Right hindlimb (tissue), 1 donor: ENCODE results near the gene MKLN1.
"Not testable (repeated sequence)": the region's sequence is repeated elsewhere in the genome, so short reads cannot be mapped to it uniquely, and the experiment has no call there.

Experiments used
- DNase-seq: peaks from one replicate; pipeline ENCODE4 v3.0.0-alpha.2; 2018

Gene MKLN1

DNA sequence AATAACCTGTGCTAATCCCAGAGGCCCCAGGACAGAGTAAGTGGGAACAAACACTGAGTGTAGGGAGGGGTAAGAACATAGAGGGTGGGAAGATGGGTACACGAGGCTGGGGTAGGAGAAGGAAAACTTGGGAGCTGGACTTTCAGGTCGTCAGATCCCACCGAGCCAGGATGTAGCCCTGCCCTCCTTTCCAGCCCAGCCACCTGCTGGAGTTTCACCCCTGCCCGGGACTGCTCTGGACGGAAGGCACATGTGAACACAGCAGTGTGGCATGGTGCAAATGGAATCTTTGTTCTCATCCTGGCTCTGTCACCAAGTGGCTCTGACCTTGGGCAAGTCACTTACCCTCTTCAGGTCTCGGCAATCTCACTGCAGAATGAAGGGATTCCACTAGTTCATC, 176.0 kb downstream of the MKLN1 start:
- no peak for DNase-seq

DNA sequence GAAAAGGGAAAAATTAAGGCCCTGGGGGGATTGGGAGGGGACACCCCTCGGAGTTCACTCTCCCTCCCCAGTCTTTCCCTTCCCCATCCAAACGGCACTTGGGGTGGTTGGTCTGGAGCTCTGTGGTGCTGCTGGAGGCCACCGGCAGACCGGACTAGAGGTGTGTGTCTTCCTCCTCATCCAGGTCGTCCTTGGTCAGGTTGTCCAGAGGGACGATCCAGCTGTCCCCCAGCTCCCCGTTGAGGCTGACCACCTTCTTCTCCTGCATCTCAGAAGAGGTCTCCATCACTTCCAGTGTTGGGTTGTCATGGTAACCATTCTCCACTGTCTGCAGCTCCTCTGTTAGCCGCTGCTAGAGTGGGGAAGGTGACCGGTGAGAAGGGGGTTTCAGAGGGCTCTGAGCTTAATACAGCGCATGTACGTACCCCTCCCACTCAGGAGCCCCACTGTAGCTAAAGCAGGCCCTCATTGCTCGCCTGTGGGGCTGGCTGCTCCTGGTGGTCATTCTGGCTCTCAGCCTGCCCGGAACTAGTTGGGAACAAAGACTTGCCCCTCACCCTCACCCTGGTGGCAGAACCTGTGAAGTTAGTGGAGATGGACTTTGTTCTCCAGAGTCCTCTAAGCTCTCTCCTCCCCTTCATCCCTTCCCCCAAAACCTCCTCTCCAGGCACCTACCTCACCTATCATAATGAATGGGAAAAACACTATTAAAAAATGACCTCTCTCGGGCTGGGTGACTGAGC, 176.7 kb downstream of the MKLN1 start:
- no peak for DNase-seq

DNA sequence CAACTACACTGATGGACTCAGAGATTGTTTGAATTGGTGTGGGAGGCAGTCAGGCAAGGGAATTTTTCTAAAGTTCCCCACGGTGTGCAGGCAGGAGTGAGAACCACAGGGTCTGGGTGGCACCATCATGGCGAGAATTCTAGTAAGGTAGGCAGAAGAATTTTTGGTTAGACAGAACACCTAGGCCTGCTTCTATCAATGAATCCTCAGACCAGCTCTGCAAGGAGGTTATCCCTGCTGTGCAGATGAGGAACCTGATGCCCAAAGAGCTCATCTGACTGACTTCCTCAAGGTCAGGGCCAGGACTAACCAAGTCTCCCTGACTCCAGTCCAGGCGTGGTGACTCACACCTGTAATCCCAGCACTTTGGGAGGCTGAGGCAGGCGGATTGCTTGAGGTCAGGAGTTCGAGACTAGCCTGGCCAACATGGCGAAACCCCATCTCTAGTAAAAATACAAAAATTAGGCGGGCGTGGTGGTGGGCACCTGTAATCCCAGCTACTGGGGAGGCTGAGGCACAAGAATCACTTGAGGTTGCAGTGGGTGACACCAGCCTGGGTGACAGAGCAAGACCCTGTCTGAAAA, 177.5 kb downstream of the MKLN1 start:
- DNase-seq = not testable (repeated sequence)

- DNase-seq = no peak
Observed at GRCh38 chr7:131505636-131506557, 178.2 kb downstream of the MKLN1 start.

DNA sequence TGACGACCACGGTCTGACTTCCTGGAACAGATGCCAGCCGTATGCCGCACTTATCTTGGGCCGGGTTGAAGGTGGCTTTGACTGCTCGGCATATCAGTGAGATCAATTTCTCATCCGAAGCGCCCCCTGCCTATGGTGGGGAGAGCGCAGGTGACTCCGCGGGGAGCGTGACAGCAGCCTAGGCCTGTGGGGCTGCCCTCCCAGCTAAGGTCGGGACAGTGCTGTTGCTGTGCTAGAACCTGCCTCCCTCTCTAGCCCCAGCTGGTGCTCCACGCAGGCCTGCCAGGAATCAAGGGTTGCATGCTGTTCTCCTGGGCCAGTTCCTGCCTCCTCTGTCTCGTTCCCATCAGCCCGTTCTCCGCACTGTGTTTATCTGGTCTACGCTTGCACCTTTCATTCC, 178.9 kb downstream of the MKLN1 start:
- no peak for DNase-seq

- peak; percentile 80 for DNase-seq
Observed at GRCh38 chr7:131507592-131508331, 180.1 kb downstream of the MKLN1 start.

- no peak for DNase-seq
Observed at GRCh38 chr7:131508754-131509486, 181.2 kb downstream of the MKLN1 start.

DNA sequence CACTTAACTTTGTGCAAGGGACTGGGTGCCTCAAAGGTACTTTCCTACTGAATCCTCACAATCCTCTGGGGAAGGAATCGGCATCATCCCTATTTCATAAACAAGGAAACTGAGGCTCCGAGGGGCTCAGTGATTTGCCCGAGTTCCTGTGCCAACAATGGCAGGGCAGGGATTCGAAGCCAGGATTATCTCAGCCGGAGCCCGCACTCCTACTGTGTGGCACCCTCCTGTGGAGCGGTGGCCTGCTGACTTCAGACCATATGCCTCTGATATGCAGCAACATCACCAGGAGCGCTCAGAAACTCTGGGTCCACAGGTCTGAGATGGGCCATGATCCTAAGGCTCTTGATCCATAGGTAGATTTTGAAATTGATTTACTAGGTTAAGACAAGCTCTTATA, 182.1 kb downstream of the MKLN1 start:
- DNase-seq = no peak

- no peak for DNase-seq
Observed at GRCh38 chr7:131511071-131511470, 183.4 kb downstream of the MKLN1 start.

GRCh38 chr7:131511774-131512535, 184.3 kb downstream of the MKLN1 start:
- DNase-seq = no peak

- DNase-seq = peak; percentile 83
Observed at GRCh38 chr7:131513245-131514061, 185.8 kb downstream of the MKLN1 start.

DNA sequence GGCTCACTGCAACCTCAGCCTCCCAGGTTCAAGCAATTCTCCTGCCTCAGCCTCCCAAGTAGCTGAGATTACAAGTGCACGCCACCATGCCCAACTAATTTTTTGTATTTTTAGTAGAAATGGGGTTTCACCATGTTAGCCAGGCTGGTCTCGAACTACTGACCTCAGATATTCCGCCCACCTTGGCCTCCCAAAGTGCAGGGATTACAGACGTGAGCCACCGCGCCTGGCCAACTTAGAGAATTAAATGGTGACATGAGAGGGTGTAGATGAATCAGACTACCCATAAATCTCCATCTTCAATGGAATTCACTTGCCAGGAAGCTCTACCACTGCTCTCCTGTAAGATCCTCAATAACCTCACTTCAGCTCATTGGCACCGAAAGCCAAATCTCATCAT, 187.8 kb downstream of the MKLN1 start:
- DNase-seq = not testable (repeated sequence)

- DNase-seq = no peak
Observed at GRCh38 chr7:131517218-131517923, 189.7 kb downstream of the MKLN1 start.

GRCh38 chr7:131518626-131519025, 190.9 kb downstream of the MKLN1 start:
- no peak for DNase-seq

GRCh38 chr7:131521651-131522163, 194.0 kb downstream of the MKLN1 start:
- DNase-seq = no peak

DNA sequence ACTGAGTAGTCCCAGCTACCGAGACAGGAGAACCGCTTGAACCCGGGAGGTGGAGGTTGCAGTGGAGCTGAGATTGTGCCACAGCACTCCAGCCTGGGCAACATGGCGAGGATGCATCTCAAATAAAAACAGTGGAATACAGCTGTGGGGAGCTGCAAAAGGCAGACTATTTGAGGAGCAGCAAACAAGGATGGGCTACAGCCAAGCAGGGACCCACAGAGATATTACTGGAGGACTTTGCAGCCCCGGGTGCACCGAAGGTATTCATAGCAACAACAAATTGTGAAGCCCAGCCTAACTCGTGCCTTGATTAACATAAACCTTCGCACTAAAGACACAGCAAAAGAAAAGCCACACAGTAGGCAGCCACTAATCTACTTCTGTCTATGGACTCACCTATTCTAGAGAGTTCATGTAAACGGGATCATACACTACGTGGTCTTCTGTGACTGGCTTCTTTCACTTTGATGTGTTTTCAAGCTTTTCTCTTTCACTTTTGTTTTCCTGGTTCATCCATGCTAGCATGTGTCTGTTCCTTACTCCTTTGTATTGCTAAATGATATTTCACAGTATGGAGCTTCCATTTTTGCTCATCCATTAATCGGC, 194.8 kb downstream of the MKLN1 start:
- no peak for DNase-seq

- DNase-seq = no peak
Observed at GRCh38 chr7:131524115-131524514, 196.4 kb downstream of the MKLN1 start.

- DNase-seq = no peak
Observed at GRCh38 chr7:131524703-131525102, 197.0 kb downstream of the MKLN1 start.

- no peak for DNase-seq
Observed at GRCh38 chr7:131525820-131526219, 198.1 kb downstream of the MKLN1 start.
